HG02938 (cell line): ENCODE results near the gene CD79A.

Experiments
- ATAC-seq: cut with Tn5 transposase; IDR thresholded peaks from one replicate; pipeline ENCODE4 v1.9.1; 2021; ENCODE audit warnings: mild to moderate bottlenecking, moderate library complexity; ENCODE audit not compliant: unreplicated experiment

Gene CD79A

DNA sequence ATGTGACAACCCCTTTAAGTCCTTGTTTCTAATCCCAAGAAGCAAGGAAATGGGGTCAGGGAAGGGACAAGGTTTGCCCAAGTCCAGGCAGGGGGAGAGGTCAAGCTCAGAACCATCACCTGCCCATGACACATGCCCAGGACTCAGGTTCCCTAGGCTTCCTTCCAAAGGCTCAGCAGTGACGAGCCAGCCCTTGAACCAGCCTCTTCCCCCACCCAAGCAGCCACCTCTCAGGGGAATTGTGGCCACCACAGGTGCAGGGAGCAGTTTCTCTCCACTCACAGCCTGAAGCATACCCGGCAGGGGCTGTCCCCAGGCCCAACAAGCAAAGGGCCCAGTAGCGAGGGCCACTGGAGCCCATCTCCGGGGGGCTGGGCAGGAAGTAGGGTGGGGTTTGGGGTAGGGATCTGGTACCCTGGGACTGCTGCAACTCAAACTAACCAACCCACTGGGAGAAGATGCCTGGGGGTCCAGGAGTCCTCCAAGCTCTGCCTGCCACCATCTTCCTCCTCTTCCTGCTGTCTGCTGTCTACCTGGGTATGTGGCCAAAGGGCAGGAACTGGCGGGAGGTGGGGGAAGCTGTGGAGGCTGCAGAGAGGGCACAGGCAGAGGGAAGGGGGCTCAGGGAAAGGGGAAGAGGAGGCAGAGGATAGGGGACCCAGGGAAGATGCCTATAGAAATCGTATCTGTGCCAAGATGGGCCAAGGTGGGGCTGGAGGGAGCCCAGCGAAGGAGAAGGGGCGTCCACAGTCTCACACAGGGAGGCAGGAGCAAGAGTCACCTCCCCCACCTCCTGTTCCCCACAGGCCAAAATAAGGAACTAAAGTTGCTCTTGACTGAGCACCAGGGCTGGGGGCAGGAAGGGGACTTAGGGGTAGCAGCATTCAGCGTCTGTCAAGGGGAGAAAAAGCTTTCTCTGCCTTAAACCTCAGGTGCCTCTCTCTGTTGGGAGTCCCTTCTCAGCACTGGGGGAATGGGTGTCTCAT lies at the start of gene CD79A:
Gene CD79A, plus strand, starts transcription at position 433 of the 986 bp plus-strand sequence. Its CDS starts 26 bp downstream, at position 459.
- ATAC-seq: peak; percentile 49

DNA sequence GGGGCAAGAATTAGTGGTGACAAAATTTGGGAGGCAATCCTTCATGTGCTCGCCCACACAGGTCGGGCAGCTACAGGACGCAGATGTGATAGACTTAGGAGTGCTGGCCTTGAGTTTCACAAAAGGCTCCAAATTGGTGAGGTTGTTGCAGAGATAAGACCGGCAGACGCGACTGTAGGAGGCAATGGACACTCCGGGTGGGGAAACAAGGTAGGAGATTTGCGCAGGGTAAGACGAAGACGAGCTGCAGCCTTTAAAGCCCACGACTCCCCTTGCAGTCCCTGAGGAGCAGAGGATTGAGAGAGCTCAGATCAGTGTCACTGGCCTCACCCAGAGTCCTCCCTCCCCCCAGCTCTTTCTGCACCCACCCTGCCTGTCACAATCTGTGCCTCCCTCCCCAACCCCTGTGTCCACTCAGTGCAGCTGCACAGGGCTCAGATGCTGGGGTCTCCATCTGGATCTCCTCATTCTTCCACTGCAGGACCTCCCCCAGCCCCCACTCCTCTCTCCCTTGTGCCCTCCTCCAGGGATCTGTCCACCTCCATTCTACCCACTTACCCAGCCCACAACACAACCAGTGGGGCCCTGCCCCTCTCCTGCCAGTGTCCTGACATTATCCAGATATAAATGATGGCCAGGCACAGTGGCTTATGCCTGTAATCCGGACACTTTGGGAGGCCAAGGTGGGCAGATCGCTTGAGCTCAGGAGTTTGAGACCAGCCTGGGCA lies 38.9 kb upstream of the CD79A start:
- no peak for ATAC-seq

DNA sequence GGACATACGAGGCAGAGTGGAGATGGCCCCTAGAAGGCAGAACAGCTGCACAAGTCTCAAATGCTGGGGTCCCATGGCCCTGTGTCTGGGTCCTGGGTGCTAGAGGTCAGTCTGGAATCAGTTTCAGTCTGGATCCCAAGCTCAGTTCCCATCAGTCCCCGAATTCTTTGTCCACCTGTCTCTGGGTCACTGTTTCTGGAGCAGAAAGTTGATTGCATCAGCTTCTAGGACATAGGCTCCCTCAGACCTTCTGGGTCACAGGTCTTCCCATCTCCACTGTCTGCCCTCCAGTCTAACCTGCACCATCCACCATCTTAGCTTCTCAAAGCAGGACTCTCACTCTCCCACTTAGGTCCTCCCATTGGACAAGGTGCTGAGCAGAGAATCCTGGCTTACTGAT lies 37.9 kb upstream of the CD79A start:
- ATAC-seq: no peak

DNA sequence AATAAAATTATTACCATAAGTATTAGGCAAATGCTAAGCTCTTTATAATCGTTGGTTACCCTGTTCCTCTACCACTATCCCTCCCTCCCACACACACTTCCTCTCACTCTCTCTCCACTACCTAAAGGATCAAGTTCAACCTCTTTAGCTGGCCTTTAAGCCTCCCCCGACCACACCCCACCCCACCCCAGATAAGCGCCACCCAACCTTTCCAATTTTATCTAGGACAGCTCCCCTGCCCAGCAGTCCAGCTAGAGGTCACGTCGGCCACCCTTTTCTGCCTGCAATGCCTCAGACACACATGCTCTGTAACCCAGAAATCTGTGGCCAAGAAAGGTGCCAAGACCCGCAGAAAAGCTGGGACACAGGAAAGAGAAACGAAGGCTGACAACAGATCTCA lies 33.7 kb upstream of the CD79A start:
- no peak for ATAC-seq

DNA sequence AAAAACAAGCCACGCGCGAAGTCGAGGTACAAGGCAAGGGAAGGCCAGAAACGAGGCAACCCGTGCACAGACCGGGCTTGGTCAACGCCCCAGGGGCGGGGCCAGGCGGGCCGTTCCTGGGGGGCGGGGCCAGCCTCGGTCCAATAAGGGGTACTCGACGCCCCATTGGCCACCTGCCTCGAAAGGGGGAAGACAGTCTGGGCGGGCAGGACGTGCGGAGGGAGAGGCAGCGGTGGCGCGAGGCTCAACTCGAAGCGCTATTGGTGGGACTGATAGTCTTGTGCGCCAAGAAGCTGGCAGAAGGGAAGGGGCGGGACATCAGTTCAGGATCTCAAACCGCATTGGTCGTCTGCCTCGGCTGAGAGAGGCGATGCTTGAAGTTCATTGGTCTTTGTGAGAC lies 32.5 kb upstream of the CD79A start, which contains the start of gene LYPD4:
Gene LYPD4, minus strand, starts transcription at position 83 of the 400 bp plus-strand sequence. CDS start 5,398 bp downstream, outside the sequence.
- ATAC-seq: no peak

DNA sequence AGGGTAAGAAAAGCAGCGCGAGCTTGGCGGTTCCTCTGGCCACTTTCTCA lies 32.3 kb upstream of the CD79A start, which contains the start of gene DMRTC2:
Gene DMRTC2, plus strand, starts transcription at position 42 of the 50 bp plus-strand sequence. CDS start 2,387 bp downstream, outside the sequence.
- no peak for ATAC-seq

DNA sequence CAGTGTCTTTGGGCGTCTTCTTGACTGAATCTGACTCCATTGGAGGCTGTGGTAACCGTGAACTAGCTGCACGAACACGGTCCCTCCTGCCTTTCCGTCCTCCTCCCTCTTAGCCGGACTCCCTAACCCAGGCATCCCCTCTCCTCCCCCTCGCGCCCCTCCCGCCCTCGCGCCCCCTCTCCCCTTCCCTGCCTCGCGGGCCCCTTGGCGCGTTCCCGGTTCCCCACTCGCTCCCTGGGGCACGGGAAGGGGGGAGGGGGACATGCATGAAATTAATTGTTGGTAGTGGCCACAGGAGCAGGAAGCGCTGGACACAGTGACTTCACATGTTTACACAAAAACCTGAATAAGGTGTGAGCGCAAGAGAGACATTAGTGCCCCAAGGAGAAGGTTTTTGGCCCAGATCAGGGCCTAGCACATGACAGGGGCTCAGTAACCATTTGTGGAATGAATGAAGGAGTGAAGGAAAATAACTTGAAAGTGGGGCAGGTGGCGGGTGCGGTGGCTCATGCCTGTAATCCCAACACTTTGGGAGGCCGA lies 32.0 kb upstream of the CD79A start:
- no peak for ATAC-seq

DNA sequence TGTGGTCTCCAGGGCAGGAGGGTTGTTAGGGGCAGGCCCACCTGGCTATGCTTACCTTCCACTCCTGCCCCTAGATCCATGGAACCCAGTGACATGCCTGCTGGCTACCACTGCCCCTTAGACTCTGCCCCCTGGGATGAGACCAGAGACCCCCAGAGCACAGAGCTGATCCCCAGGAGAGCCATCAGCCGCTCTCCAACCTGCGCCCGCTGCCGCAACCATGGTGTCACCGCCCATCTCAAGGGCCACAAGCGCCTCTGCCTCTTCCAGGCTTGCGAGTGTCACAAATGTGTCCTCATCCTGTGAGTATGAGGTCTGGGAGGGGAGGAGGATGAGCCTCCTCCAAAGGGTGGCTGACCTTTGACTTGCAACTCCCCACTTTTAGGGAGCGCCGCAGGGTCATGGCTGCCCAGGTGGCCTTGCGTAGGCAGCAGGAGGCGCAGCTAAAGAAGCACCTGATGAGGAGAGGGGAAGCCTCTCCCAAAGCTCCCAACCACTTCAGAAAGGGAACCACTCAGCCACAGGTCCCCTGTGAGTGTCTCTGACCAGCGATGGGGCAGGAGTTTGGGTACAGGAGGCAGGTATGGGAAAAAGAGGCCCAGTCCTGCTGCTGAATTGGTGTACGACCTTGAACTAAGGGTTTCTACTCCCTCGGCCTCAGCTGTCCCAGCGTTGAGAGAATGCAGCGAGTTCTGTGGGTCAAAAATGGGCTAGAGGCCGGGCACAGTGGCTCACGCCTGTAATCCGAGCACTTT lies 29.6 kb upstream of the CD79A start:
- no peak for ATAC-seq

DNA sequence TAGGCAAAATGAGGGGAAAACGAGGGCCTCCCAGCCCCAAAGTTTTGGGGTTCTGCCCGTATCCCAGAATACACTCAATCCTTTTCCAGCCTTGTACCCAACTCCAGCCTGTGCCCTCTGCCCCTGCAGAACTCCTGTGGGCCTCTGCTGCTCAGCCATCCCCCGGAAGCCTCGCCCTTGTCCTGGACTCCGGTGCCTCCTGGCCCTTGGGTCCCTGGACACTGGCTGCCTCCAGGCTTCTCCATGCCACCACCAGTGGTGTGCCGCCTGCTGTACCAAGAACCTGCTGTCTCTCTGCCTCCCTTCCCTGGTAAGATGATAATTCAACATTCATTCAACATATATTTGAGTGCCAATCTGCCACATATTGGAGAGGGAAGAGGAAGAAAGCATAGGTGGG lies 28.4 kb upstream of the CD79A start:
- no peak for ATAC-seq

DNA sequence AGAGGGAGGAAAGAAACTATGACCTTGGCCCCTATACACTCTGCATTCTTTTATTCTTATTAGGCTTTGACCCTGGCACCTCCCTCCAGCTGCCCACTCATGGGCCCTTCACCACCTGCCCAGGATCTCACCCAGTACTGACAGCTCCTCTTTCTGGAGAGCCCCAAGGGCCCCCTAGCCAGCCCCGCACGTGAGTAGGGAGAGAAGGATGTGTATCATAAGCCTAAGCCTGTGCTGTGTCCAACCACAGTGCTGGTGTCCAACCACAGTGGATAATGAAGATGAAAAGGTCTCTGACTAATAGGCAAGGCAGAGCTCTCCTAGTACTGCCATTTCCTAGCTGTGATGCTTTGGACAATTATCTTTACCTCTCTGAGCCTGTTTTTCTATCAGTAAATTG lies 28.0 kb upstream of the CD79A start:
- ATAC-seq: no peak

DNA sequence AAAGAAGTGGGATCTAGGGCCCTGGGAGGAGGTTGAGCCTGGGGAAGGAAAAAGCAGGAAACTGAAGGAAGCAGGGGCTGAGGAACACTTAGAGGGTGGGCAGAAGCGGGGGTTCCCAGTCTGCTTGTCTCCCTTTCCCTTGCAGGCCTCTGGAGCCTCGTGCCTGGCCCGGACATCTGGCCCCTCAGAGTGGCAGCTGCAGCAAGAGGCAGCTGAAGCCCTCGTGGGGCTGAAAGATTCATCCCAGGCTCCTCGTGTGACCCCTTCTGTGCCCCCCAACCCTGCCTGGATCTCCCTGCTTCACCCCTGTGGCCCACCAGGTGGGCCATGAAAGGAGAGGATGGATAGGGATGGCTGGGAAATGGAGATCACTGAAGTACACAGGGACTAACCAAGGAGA lies 26.7 kb upstream of the CD79A start:
- ATAC-seq: no peak

DNA sequence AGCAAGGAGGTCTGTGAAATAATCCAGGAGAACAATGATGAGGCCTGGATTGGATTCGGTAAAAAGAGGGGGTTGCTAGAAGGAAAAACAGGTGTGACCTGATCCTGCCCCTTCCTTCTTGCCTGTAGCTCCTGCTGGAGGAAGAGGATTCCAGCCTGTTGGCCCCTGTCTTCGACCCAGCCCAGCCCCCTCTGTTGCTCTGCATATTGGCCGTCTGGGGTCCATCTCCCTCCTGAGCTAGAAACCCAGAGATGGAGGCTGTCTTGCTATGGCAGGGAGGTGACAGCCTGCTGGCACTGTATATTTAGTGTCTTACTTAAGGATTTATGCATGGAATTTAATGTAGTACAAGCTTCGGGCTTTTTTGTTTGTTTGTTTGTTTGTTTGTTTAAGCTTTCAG lies 25.6 kb upstream of the CD79A start:
- ATAC-seq: no peak

DNA sequence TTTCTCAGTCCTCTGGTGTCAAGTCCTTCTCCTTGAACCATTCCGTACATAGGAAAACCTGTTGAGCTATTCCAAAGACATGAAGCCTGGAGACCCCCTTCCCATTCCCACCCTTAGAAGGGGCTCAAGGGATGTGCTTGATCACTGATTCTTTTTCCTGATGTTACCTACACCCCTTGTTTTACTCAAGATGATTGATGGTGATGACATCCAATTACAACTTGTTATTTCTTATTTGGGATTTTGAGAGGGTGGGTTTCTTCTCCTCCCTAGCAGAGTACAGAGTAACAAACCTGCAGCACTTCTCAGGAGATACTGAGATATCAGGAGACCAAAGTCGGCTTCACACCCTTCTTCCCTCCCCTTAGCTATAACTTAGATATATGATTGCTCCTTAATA lies 23.7 kb upstream of the CD79A start:
- no peak for ATAC-seq

DNA sequence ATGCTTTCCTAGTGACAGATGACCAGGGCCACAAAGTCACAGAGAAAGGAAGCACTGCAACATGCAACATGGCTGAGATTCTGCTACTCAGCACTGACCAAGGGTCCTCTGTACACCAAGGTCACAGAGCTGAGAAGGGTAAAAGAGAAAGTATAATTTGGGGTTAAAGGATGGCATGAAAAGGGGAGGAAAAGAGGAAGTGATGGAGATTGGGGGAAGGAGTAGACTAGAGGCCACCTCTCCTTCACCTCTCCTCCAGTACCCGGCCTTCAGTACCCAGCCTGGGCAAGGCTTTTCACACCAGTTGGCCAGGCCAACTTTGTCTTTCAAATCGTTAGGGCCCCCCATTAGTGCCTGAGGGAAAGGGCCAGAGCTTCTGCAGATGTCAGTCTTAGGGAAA lies 23.3 kb upstream of the CD79A start:
- no peak for ATAC-seq

DNA sequence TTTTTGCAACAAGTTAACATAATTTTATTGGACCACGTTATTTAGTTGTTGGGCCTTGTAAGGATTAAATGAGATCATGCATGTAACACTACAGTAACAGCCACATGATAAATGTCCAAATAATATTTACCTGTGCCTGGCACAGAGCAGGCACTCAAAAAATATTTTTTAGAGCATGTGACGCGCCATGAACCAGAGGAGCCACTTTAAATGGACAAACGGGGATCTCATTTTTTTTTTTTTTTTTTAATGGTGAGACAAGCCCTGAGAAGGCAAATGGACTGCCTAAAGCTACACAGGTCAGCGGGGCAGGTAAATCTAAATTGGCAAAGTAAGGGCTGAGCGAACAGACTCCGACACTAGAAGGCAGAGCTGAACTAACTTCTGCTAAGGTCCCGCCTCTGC lies 17.9 kb upstream of the CD79A start:
- ATAC-seq: no peak

DNA sequence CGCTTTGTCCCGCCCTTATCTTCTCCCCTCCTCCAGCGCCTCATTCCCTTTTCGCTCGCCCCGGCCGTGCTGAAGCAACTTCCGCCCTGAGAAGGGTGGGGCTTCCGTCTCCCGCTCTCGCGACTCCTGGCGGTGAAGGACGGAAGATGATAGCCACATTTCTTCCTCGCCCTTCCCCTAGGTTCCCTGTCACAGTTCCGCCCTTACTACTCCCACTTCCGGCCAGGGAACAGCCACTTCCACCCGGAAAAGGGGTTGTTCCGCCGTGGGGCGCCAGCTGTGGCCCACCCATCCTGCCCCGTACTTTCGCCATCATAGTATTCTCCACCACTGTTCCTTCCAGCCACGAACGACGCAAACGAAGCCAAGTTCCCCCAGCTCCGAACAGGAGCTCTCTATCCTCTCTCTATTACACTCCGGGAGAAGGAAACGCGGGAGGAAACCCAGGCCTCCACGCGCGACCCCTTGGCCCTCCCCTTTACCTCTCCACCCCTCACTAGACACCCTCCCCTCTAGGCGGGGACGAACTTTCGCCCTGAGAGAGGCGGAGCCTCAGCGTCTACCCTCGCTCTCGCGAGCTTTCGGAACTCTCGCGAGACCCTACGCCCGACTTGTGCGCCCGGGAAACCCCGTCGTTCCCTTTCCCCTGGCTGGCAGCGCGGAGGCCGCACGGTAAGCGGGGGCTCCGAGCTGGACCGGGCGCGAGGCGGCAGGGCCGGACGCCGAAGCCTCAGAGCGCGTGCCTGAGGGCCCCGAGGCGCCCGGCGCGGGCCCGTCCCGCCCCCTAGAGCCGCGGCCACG lies 17.3 kb upstream of the CD79A start, which contains the start of gene RPS19:
Gene RPS19, plus strand, starts transcription at position 638 of the 801 bp plus-strand sequence. CDS start 520 bp downstream, outside the sequence.
- ATAC-seq: peak; percentile 79

DNA sequence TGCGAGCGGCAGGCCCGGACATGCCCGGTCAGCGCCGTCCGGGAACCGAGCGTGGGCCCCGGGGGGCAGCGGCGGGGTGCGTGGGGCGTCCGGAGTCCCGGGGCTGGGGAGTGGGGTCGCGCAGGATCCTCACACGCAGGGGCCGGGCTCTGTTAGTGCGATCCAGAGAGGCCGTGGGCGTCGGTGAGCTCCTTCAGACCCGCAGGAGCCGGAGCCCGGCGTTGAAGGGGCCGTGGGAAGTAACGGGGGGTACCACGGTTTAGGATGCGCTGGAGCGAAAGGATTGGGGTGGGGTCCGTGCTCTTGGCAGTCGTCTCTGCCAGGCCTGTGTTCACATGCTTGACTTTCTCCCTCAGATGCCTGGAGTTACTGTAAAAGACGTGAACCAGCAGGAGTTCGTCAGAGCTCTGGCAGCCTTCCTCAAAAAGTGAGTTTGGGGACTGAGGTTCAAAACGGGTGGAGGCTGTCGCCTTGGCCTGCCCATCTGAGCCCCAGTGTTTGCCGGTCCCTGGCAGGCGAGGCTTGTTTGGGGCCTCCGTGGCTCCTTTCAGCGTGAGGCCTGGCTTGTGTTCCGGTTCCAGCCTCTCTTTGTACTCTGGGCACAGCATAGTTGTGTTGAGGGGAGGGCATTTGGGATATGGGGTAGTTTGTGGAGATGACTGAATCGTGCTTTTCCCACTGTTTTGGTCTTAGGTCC lies 16.5 kb upstream of the CD79A start:
- no peak for ATAC-seq

DNA sequence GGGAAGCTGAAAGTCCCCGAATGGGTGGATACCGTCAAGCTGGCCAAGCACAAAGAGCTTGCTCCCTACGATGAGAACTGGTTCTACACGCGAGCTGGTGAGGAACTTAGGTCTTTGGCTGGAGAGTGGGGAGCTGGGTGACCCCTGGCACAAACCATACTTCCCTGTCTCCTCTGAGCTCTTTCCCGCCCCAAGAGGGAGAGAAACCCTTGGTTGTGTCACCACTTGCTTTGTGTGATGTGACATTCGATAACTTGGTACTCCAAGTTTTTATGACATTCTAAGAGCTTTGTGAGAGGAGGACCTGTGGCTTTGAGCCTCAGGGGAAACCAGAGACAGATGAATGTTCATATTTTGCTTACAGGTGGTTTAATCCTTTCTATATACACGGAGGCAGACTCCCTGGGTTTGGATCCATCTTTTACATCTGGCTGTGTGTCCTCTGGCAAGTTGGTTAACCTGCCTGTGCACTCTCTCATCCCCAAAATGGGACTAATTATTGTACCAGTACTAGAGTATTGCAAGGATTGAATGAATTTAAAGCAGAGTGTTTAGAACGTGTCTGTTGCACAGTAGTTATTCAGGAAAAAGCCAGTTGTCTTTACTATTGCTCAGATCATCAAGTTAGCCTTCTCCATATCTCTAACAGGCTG lies 15.8 kb upstream of the CD79A start:
- ATAC-seq: no peak

DNA sequence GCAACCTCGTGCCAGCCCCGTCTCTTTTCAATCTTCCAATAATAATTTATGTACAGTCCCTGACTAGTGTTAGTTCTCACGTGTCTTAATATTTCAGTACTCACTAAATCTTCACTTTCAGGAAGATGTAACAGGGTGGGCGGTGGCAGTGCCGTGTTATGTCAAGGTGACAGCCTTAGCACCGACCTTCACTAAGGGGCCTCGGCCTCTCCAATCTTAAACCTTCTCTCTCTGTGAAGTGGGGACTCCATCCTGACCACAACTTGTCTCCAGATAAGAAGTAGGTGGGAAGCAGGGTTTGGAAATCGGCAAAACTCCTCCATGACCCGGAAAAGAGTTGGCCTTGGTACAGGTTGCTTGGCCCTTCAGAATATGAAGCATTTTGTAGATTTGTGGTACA lies 15.2 kb upstream of the CD79A start:
- no peak for ATAC-seq
